Osteocyte (in vitro differentiated cells): ENCODE measurements around the gene PTTG1IP. TPM values are rescaled to one million over a fixed set of nuclear protein-coding genes. Genes with fewer than 3 reads are reported as not detected.

Source experiments
- DNase-seq: peaks from one replicate; pipeline ENCODE4 v3.0.0; 2021; ENCODE audit warnings: mixed read lengths; ENCODE audit not compliant: unreplicated experiment; ENCODE audit errors: extremely low spot score
- H3K27ac Mint-ChIP-seq: one replicate; pipeline ENCODE4 v1.8.0; 2021; ENCODE audit warnings: mild to moderate bottlenecking, mixed read lengths; ENCODE audit not compliant: unreplicated experiment
- H3K27me3 Mint-ChIP-seq: one replicate; pipeline ENCODE4 v1.8.0; 2021; ENCODE audit warnings: mixed read lengths; ENCODE audit not compliant: unreplicated experiment
- H3K36me3 Mint-ChIP-seq: one replicate; pipeline ENCODE4 v1.8.0; 2021; ENCODE audit warnings: mixed read lengths; ENCODE audit not compliant: unreplicated experiment
- H3K4me1 Mint-ChIP-seq: one replicate; pipeline ENCODE4 v1.8.0; 2021; ENCODE audit warnings: mixed read lengths; ENCODE audit not compliant: unreplicated experiment
- H3K4me3 Mint-ChIP-seq: one replicate; pipeline ENCODE4 v1.8.0; 2021; ENCODE audit warnings: mild to moderate bottlenecking, moderate library complexity, mixed read lengths; ENCODE audit not compliant: unreplicated experiment
- H3K9me3 Mint-ChIP-seq: one replicate; pipeline ENCODE4 v1.8.0; 2021; ENCODE audit warnings: mixed read lengths; ENCODE audit not compliant: unreplicated experiment
- CTCF ChIP-seq: fragments of 200-600 bp; sonication (generic); IDR thresholded peaks from 2 replicates; pipeline ENCODE4 v1.5.0; 2021; ENCODE audit warnings: antibody characterized with exemption, mild to moderate bottlenecking, moderate library complexity
- long read RNA-seq: library from polyadenylated mRNA; unstranded; transcript quantifications from one replicate; pipeline ENCODE4 v2.0.0, GENCODE V29; 2021
- total RNA-seq: library from RNA; stranded (reverse); gene quantifications from 2 replicates; pipeline ENCODE4 v1.2.1, GENCODE V29; 2021

The PTTG1IP gene
- 318 and 328 TPM in 2 replicates for total RNA-seq
- long read RNA-seq, transcript PTTG1IP-201 (6 exons, 2,760 nt), result major isoform, 1,300 of 1,458 reads
- long read RNA-seq, partial matches to known transcripts, result 52 of 1,458 reads
- long read RNA-seq, other reads (novel, unspliced or antisense), result 105 of 1,458 reads

GRCh38 chr21:44873356-44874239, at the start of gene PTTG1IP:
TSS of gene PTTG1IP (minus strand) at chr21:44873690. CDS start at chr21:44873616, 74 bp downstream.
- Mint-ChIP-seq H3K27me3 (no peaks in the 10 kb centered on the region), H3K4me3 (peak within 1 kb of the TSS; percentile 93), H3K36me3 (no peaks in the 10 kb centered on the region), H3K27ac (peak within 1 kb of the TSS; percentile 92), H3K4me1 (peaks cover 57% of the 10 kb centered on the region), H3K9me3 (no peaks in the 10 kb centered on the region)
- peak; percentile 100 for DNase-seq
- TF ChIP-seq CTCF, result no peak

GRCh38 chr21:44921928-44922327, 48.4 kb upstream of the PTTG1IP start:
- TF ChIP-seq CTCF, result no peak
- Mint-ChIP-seq H3K27me3 (peaks cover 28% of the 10 kb centered on the region), H3K4me1 (peaks cover 12% of the 10 kb centered on the region), H3K9me3 (no peaks in the 10 kb centered on the region), H3K4me3 (no peak overlapping the region), H3K36me3 (peaks cover 4% of the 10 kb centered on the region), H3K27ac (no peak overlapping the region)
- DNase-seq, result no peak

- H3K36me3 Mint-ChIP-seq, result peaks cover 4% of the 10 kb centered on the region
- H3K4me1 Mint-ChIP-seq, result peaks cover 6% of the 10 kb centered on the region
- DNase-seq, result no peak
- H3K9me3 Mint-ChIP-seq, result no peaks in the 10 kb centered on the region
- H3K4me3 Mint-ChIP-seq, result no peak within 1 kb of the TSS
- H3K27ac Mint-ChIP-seq, result no peak within 1 kb of the TSS
- TF ChIP-seq CTCF, result no peak
- peaks cover 28% of the 10 kb centered on the region for H3K27me3 Mint-ChIP-seq
Observed at GRCh38 chr21:44920694-44921604, 47.5 kb upstream of the PTTG1IP start, which contains the start of gene ITGB2. TSS of gene ITGB2 (minus strand) at chr21:44920899. CDS start at chr21:44910782, 10,117 bp downstream.

- DNase-seq, result no peak
- H3K27ac Mint-ChIP-seq, result no peak overlapping the region
- no peak for TF ChIP-seq CTCF
- peaks cover 28% of the 10 kb centered on the region for H3K27me3 Mint-ChIP-seq
- no peak overlapping the region for H3K4me3 Mint-ChIP-seq
- no peaks in the 10 kb centered on the region for H3K9me3 Mint-ChIP-seq
- peaks cover 5% of the 10 kb centered on the region for H3K4me1 Mint-ChIP-seq
- H3K36me3 Mint-ChIP-seq, result peaks cover 4% of the 10 kb centered on the region
Observed at GRCh38 chr21:44919913-44920693, 46.6 kb upstream of the PTTG1IP start.
